ENCODE data around the gene INSIG1.

DNA sequence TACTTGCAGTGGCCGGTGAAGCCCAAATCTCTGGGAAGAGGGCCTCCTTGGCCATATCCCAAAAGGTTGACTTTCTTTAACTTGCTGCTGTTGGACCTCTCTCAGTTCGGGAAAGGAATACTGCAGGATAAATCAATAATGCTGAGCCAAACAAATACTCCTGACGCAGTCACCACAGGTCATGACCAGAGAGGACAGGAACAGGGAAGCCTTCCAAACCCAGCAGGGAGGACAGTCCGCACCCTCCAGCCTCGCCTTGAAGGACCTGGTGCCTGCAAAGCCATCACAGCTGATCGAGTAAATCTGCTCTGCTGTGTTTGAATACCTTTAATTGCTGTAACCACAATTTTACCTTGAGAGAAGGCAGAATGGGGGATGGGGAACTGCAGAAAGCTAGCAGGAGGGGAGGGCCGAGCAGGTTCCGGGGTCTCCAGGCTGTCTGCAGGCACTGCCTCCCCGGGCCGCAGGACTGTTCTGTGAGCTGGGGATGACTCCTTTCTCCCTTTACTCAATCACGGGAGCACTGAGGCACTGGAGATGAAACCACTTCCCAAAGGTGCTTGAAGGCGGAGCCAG is 20.8 kb upstream of the INSIG1 start:
- TF ChIP-seq CTCF (IDR thresholded peaks at IDR 0.05 in 2 of 3, conservative IDR thresholded peaks at IDR 0.05 in 1 of 3; ENCODE audit: borderline replicate concordance in 1 of 3, insufficient read depth in 1 of 3, low read depth in 2 of 3, low read length in 2 of 3) (no peak), SRF (IDR thresholded peaks at IDR 0.05; ENCODE audit: low read depth) (no peak), EZH2phosphoT487 (IDR thresholded peaks at IDR 0.05; ENCODE audit: borderline replicate concordance) (no peak)

All from HCT116 (cell line).